Uterus (tissue), 2 donors: ENCODE results near the gene LRP1-AS.

ENCODE experiments used
- POLR2A ChIP-seq, 2 donors: fragments of 450-650 bp; IDR thresholded peaks; one replicate each; pipeline ENCODE4 v1.6.1; 2016; ENCODE audit warnings: antibody characterized with exemption in 2 of 2, mild to moderate bottlenecking in 1 of 2, moderate library complexity in 1 of 2
- TF ChIP-seq, protein P1 (sequence below), 4 experiments: fragments of 200-600 bp in 2 of 4; fragments of 450-650 bp in 2 of 4; sonication (generic) in 2 of 4; IDR thresholded peaks; one replicate each; pipeline ENCODE4 v1.5.1; 2016 to 2019; ENCODE audit warnings: antibody characterized with exemption in 4 of 4, mild to moderate bottlenecking in 2 of 4, moderate library complexity in 1 of 4

DNA sequence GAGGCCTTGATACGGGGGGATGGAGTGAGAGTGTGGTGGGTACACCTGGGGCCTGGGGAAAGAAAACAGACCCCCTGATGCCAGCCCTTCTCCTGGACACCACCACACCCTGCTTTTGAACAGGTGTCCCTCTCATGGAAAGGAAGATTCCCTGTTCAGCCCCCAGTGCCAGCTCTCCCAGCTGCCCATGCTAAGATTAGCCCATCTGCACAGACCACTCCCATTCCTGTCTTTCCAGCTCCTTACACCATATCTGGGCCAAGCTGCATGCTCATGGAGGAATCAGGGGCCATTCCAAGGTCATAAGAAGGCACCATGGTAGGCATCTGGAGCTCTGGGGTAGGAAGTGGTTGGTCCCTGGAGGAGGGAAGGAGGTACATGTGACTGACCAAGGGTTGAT is 48.9 kb downstream of the LRP1-AS start:
- TF ChIP-seq, protein P1, sequence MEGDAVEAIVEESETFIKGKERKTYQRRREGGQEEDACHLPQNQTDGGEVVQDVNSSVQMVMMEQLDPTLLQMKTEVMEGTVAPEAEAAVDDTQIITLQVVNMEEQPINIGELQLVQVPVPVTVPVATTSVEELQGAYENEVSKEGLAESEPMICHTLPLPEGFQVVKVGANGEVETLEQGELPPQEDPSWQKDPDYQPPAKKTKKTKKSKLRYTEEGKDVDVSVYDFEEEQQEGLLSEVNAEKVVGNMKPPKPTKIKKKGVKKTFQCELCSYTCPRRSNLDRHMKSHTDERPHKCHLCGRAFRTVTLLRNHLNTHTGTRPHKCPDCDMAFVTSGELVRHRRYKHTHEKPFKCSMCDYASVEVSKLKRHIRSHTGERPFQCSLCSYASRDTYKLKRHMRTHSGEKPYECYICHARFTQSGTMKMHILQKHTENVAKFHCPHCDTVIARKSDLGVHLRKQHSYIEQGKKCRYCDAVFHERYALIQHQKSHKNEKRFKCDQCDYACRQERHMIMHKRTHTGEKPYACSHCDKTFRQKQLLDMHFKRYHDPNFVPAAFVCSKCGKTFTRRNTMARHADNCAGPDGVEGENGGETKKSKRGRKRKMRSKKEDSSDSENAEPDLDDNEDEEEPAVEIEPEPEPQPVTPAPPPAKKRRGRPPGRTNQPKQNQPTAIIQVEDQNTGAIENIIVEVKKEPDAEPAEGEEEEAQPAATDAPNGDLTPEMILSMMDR (IDR thresholded peaks at IDR 0.05) = no peak
- TF ChIP-seq POLR2A (IDR thresholded peaks at IDR 0.05) = no peak
